GM12865 (cell line): ENCODE results near the gene CUL7.

Source experiments
- DNase-seq: peaks from one replicate; pipeline ENCODE4 v3.0.0; 2010; ENCODE audit warnings: low read depth
- H3K4me3 ChIP-seq: 2 replicates; pipeline ENCODE4 v1.5.1; 2011; ENCODE audit warnings: mild to moderate bottlenecking, low read depth, low read length, control low read depth
- TF ChIP-seq, protein P1 (sequence below): IDR thresholded peaks from 2 replicates; pipeline ENCODE4 v1.5.1; 2011; ENCODE audit warnings: low read length, control low read depth, low read depth, inconsistent platforms; ENCODE audit not compliant: insufficient read depth; ENCODE audit errors: missing control alignments

CUL7 gene

GRCh38 chr6:43053545-43054205, at the start of gene CUL7:
Gene CUL7 (minus strand): TSS chr6:43053851. CDS start chr6:43052788, 1,063 bp downstream.
- H3K4me3 ChIP-seq = peak within 1 kb of the TSS; percentile 78
- DNase-seq = peak; percentile 93
- TF ChIP-seq, protein P1, sequence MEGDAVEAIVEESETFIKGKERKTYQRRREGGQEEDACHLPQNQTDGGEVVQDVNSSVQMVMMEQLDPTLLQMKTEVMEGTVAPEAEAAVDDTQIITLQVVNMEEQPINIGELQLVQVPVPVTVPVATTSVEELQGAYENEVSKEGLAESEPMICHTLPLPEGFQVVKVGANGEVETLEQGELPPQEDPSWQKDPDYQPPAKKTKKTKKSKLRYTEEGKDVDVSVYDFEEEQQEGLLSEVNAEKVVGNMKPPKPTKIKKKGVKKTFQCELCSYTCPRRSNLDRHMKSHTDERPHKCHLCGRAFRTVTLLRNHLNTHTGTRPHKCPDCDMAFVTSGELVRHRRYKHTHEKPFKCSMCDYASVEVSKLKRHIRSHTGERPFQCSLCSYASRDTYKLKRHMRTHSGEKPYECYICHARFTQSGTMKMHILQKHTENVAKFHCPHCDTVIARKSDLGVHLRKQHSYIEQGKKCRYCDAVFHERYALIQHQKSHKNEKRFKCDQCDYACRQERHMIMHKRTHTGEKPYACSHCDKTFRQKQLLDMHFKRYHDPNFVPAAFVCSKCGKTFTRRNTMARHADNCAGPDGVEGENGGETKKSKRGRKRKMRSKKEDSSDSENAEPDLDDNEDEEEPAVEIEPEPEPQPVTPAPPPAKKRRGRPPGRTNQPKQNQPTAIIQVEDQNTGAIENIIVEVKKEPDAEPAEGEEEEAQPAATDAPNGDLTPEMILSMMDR = no peak

DNA sequence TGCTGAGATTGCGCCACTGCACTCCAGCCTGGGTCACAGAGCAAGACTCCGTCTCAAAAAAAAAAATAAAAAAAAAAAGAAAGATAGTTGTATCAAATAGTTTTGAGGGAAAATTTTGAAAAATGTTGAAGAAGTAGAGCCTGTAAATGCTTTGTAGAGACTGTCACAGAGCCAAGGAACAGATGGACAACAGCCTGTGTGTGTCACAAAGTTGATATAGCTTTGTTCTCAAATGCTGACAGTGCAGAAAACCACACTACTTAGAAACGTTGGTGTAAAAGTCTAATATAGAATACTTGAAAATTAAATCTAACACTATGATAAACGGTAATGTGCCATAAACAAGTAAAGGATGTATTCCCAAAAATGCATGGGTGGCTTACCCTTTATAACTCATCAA, 47.8 kb upstream of the CUL7 start:
- no peak overlapping the region for H3K4me3 ChIP-seq
- TF ChIP-seq, protein P1 = no peak
- DNase-seq = no peak

DNA sequence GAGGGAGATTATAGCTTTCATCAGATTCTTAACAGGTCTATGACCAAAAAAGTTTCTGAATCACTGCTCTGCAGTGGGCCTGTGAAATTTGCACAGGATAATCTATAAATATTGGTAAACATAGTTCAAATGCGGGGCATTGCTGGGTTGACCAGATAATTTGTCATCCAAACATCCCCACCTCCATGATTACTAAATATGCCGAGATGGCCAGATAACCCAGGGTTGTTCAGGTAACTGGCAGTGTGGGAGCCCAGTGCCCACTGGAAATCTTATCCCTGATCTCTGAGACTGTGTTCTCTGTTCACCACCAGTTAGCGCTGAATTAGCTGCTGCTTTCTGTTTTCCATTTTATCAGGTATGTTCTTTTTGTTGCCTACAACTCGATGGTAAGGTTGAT, 43.9 kb upstream of the CUL7 start:
- TF ChIP-seq, protein P1 = no peak
- H3K4me3 ChIP-seq = no peak overlapping the region
- no peak for DNase-seq

DNA sequence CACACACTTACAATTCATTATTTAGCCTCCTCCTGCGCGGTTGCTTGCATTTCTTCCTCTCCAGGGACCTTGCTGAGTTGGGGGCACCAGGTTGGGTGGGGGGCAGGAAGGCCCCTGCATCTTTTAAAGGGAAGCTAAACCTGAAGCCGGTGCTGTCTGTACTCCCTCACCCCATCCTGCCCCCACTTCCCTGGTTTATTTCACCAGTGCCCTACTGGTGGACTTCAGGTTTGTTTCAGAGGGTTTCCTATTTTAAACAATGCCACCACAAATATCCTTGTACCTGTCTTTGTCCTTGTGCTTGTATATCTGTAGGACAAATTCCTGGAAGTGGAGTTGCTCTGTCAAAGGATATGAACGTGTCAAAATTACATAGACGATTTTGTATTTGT, 43.4 kb upstream of the CUL7 start:
- no peak for DNase-seq
- TF ChIP-seq, protein P1 = no peak
- H3K4me3 ChIP-seq = no peak overlapping the region

DNA sequence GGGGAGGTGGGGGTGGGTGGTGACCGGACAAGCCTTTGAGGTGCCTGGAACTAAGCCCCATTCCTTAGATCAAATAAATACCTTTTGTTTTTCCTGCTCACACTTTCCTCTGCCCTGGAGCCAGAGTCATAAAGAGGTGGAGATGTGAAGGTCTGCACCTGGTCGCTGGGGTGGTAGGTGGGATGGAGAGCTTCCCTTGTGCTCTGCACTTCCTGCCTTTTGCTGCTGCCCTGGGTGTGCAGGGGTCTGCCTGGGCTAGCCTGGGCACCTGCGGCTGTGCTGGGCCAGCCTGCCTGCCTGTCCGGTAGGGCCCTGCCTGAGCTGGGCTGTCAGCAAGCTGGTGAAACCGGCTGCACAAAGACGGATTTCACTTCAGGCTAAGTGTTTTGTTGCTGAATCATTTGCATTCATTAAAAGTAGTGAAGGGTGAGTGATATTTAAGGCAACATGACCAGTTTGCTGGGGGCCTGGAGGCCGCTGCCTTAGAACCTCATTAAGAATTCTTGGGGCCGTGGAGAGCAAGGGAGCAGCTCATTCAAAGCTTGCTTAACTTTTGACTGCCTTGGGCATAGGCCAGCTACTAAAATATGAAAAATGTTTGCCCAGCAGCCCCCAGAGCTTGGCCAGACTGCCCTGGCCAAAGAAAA, 42.9 kb upstream of the CUL7 start:
- TF ChIP-seq, protein P1 = no peak
- H3K4me3 ChIP-seq = no peak overlapping the region
- DNase-seq = no peak

GRCh38 chr6:43095939-43096338, 42.3 kb upstream of the CUL7 start:
- no peak overlapping the region; the same call in 1 of the 2 replicates for H3K4me3 ChIP-seq
- peak; percentile 31 for DNase-seq
- TF ChIP-seq, protein P1 = no peak
